Ascending aorta (tissue), 2 donors: ENCODE results near the gene PKD1. TPM values are rescaled to one million over a fixed set of nuclear protein-coding genes. Genes with fewer than 3 reads are reported as not detected.

Experiments used
- DNase-seq, 2 donors: peaks; one replicate each; pipeline ENCODE4 v3.0.0-alpha.2; 2019; ENCODE audit warnings: low spot score in 2 of 2
- H3K27ac ChIP-seq, 2 donors: fragments of 200-600 bp; sonication (generic); one replicate each; pipeline ENCODE4 v1.5.1; 2016 to 2017; ENCODE audit warnings: mild to moderate bottlenecking in 1 of 2
- H3K27me3 ChIP-seq: fragments of 200-600 bp; sonication (generic); one replicate; pipeline ENCODE4 v1.5.1; 2017
- H3K36me3 ChIP-seq, 2 donors: fragments of 200-600 bp; sonication (generic); one replicate each; pipeline ENCODE4 v1.5.1; 2016
- H3K4me1 ChIP-seq, 2 donors: fragments of 200-600 bp; sonication (generic); one replicate each; pipeline ENCODE4 v1.5.1; 2016 to 2017; ENCODE audit warnings: mild to moderate bottlenecking in 1 of 2
- H3K4me3 ChIP-seq, 2 donors: fragments of 200-600 bp; sonication (generic); one replicate each; pipeline ENCODE4 v1.5.1; 2016 to 2017; ENCODE audit warnings: mild to moderate bottlenecking in 1 of 2
- H3K9me3 ChIP-seq, 2 donors: fragments of 200-600 bp; sonication (generic); one replicate each; pipeline ENCODE4 v1.5.1; 2016
- CTCF ChIP-seq, 3 experiments: fragments of 200-600 bp in 2 of 3; fragments of 450-650 bp in 1 of 3; sonication (generic) in 2 of 3; IDR thresholded peaks; one replicate each; pipeline ENCODE4 v1.5.1; 2016 to 2019; ENCODE audit warnings: antibody characterized with exemption in 3 of 3, mild to moderate bottlenecking in 1 of 3, moderate library complexity in 1 of 3
- intact Hi-C: fragments of 100-400 bp; cut with DNase I; formaldehyde crosslinking; loops from one replicate; pipeline ENCODE4 v1.15.1; 2023
- total RNA-seq: library from RNA; depleted of rRNA; stranded (reverse); fragments of >200 nt; gene quantifications from one replicate; pipeline ENCODE4 v1.1.0, GENCODE V29; 2016

PKD1 gene
- total RNA-seq, 1 donor from 2014 or later, result 551 TPM

GRCh38 chr16:2152695-2153506 lies 17.2 kb upstream of the PKD1 start:
- intact Hi-C loops, result loop anchor here (10.0 kb wide), 1 partner anchor 288 kb away; no protein-coding TSS in a partner anchor
- Histone ChIP-seq H3K27ac (peak overlapping the region; percentile 35 to 47), H3K9me3 (no peaks in the 10 kb centered on the region), H3K4me3 (peak overlapping the region; percentile 78 to 80), H3K27me3 (no peaks in the 10 kb centered on the region), H3K36me3 (peaks cover 0 to 6% of the 10 kb centered on the region in 2 donors), H3K4me1 (peaks cover 31 to 61% of the 10 kb centered on the region in 2 donors)
- no peak for TF ChIP-seq CTCF (IDR thresholded peaks at IDR 0.05)
- DNase-seq, result no peak

GRCh38 chr16:2151188-2152091 lies 15.7 kb upstream of the PKD1 start:
- intact Hi-C loops, result loop anchor here (10.0 kb wide), 1 partner anchor 287 kb away; no protein-coding TSS in a partner anchor
- DNase-seq, result no peak
- Histone ChIP-seq H3K27ac (no peak overlapping the region), H3K36me3 (peaks cover 0 to 6% of the 10 kb centered on the region in 2 donors), H3K4me3 (no peak overlapping the region), H3K27me3 (no peaks in the 10 kb centered on the region), H3K9me3 (no peaks in the 10 kb centered on the region), H3K4me1 (peaks cover 24 to 54% of the 10 kb centered on the region in 2 donors)
- no peak for TF ChIP-seq CTCF (IDR thresholded peaks at IDR 0.05)

- DNase-seq, result no peak
- Histone ChIP-seq H3K36me3 (peaks cover 0 to 6% of the 10 kb centered on the region in 2 donors), H3K27ac (no peak overlapping the region), H3K9me3 (no peaks in the 10 kb centered on the region), H3K4me1 (peaks cover 23 to 51% of the 10 kb centered on the region in 2 donors), H3K4me3 (no peak overlapping the region), H3K27me3 (no peaks in the 10 kb centered on the region)
- intact Hi-C loops, result loop anchor here (10.0 kb wide), 1 partner anchor 286 kb away; no protein-coding TSS in a partner anchor
- no peak for TF ChIP-seq CTCF (IDR thresholded peaks at IDR 0.05)
These were observed 14.9 kb upstream of the PKD1 start for GRCh38 chr16:2150418-2151187.

DNA sequence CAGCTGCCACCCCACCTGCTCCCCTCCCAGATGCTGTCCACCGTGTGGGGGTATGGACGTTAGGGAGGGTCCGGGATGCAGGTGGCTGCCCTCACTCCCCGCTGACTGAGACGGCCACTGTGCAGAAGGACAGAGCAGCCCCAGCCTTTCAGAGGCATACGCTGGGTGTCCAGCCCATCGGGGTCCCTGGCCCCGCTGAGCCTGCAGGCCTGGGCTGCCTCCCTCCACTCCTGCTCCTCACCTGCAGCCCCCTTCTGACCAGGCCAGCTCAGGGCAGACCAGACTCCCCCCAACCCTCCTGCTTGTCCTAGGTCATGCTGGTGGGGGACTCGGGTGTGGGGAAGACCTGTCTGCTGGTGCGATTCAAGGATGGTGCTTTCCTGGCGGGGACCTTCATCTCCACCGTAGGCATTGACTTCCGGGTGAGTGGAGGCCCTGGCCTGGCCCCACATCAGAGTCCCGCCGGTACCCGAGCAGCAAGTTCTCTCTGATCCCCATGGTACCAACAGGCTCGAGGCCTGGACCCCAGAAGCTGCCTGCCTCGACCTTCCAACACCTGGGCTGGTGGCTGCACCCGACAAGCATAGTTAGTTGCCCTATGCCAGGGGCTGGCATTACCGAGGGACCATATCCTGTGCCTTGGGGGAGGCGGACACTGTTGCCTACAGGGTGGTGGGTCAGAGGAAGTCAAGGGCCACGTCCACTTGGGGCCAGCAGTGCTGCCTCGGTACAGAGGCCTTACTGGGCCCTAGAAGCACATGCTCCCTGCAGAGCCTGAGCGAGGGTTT lies 14.1 kb upstream of the PKD1 start:
- intact Hi-C loops, result loop anchor here (10.0 kb wide), 1 partner anchor 285 kb away; no protein-coding TSS in a partner anchor
- H3K9me3 ChIP-seq, result no peaks in the 10 kb centered on the region
- TF ChIP-seq CTCF (IDR thresholded peaks at IDR 0.05), result no peak
- H3K36me3 ChIP-seq, result peaks cover 0 to 6% of the 10 kb centered on the region in 2 donors
- peaks cover 23 to 51% of the 10 kb centered on the region in 2 donors for H3K4me1 ChIP-seq
- no peaks in the 10 kb centered on the region for H3K27me3 ChIP-seq
- H3K27ac ChIP-seq, result no peak overlapping the region
- no peak for DNase-seq
- H3K4me3 ChIP-seq, result no peak overlapping the region
